PC-9 (cell line): Measurements from ENCODE around the gene DLGAP5.

Experiments used
- EZH2 ChIP-seq: fragments of 200-600 bp; sonication (generic); IDR thresholded peaks from 2 replicates; pipeline ENCODE4 v1.8.0; 2017; ENCODE audit warnings: antibody characterized with exemption, low read depth
- TF ChIP-seq, protein P1 (sequence below): fragments of 200-600 bp; sonication (generic); conservative IDR thresholded peaks from 2 replicates; pipeline ENCODE4 v1.6.1; 2017; ENCODE audit warnings: mixed run types, antibody characterized with exemption, mild to moderate bottlenecking, moderate library complexity

GRCh38 chr14:55127460-55127951 lies 63.9 kb downstream of the DLGAP5 start:
- TF ChIP-seq, protein P1, sequence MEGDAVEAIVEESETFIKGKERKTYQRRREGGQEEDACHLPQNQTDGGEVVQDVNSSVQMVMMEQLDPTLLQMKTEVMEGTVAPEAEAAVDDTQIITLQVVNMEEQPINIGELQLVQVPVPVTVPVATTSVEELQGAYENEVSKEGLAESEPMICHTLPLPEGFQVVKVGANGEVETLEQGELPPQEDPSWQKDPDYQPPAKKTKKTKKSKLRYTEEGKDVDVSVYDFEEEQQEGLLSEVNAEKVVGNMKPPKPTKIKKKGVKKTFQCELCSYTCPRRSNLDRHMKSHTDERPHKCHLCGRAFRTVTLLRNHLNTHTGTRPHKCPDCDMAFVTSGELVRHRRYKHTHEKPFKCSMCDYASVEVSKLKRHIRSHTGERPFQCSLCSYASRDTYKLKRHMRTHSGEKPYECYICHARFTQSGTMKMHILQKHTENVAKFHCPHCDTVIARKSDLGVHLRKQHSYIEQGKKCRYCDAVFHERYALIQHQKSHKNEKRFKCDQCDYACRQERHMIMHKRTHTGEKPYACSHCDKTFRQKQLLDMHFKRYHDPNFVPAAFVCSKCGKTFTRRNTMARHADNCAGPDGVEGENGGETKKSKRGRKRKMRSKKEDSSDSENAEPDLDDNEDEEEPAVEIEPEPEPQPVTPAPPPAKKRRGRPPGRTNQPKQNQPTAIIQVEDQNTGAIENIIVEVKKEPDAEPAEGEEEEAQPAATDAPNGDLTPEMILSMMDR, result no peak
- no peak for TF ChIP-seq EZH2
